HG03354 (cell line): ENCODE results near the gene SARDH.
"Not testable (repeated sequence)": the region's sequence is repeated elsewhere in the genome, so short reads cannot be mapped to it uniquely, and the experiment has no call there.

Experiments
- ATAC-seq: cut with Tn5 transposase; IDR thresholded peaks from one replicate; pipeline ENCODE4 v1.9.1; 2021; ENCODE audit warnings: mild to moderate bottlenecking; ENCODE audit not compliant: unreplicated experiment, poor library complexity, severe bottlenecking

Gene SARDH

DNA sequence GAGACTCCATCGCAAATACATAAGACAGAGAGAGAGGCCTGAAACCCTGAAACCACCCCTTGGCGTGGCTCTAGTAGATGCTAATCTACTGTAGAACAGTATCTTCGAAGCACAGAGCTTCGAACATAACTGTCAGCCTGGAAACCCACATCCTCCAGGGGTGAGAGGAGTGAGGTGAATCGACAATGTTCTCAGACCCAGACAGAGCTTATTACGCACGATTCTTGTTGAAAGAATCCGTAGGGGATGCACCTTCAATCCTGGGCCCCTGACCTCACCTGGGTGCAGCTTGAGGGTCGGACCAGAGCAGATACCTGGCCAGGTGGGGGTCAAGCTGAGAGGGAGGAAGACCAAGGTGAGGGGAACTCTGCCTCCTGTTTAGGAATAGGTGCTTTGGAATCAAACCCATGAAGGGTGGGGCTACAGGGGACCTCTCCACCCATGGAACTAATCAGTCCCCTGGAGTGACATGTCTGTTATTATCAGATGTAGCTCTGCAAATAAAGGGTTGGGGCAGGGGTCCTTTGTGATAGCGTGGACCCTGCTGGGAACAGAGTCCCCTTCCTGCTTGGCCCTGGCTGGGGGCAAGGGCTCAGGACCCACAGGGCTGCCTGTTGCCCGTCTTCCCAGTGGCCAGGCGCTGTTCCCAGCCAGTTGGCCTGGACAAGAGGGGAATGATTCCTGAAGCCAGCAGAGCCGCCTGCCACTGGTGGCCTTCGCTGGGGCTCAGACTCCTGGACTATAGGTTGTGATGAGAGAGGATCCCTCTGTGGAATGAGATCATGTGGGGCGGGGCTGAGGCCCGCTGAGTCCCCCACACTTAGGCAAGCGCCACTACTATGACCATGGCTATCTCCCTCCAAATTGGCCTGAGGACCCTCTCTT, 60.8 kb downstream of the SARDH start:
- ATAC-seq: no peak

DNA sequence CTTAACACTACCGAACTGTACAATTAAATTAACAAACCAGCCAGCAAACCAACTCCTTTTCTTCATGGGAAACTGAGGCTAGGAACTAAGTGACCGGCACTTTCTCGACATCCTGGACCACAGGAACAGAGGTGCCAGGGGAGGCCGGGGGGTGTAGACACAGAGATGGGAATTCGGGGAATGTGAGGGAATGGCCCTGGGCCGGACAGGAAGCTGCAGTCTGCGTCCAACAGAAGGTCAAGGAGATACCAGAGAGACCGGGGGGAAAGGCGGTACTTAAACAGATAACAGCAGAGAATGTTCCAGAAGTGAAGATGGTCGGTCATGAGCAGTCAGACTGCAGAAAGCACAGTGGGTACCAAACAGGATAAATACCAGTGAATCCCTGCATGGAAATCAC, 61.7 kb downstream of the SARDH start:
- no peak for ATAC-seq

DNA sequence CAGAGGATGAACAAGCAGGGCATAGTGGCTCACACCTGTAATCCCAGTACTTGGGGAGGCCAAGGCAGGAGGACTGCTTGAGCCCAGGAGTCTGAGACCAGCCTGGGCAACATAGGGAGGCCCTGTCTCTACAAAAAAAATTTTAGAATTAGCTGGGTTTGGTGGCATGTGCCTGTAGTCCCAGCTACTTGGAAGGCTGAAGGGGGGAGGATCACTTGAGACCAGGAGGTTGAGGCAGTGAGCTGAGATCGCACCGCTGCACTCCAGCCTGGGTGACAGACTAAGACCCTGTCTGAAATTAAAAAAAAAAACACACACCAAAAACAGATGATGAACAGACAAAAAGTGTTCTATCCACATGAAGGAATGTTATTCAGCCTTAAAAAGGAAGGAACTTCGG, 62.4 kb downstream of the SARDH start:
- not testable (repeated sequence) for ATAC-seq

DNA sequence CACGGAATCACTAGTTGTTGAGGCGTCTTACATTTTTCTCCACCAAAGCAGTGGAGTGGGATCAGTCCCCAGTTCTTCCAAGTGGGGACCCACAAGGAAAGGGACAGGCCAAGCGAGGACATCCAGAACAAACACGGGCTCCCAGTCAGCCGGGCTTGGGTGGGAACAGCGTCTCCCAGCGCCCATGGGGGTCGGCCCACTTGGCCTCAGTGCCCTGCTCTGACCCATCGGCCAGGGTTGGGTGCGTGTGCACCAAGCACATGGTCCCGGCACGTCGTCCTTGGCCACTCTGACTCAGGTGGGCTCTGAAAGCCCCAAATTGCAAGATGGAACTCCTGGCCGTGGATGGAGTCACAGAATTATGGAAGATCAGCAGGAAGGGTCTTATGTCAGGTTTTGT, 64.1 kb downstream of the SARDH start:
- no peak for ATAC-seq

DNA sequence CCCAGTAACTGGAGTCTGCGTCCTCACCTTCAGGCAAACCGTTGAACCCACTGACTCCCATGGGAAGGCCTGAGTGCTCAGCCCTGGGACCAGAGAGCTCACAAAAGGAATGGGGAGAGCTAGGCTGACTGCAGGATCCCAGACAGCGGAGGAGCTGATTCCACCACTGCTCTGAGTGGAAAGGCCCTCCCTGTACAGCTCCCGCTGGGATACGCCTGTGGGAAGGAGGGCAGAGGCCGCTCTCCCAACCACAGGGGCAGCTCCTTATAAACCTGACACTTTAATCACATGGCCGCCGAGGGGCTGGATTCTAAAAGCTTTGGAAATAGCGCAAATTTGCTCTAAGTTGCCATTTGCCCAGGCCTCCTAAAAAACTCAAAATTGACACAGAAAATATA, 64.9 kb downstream of the SARDH start:
- ATAC-seq: no peak

DNA sequence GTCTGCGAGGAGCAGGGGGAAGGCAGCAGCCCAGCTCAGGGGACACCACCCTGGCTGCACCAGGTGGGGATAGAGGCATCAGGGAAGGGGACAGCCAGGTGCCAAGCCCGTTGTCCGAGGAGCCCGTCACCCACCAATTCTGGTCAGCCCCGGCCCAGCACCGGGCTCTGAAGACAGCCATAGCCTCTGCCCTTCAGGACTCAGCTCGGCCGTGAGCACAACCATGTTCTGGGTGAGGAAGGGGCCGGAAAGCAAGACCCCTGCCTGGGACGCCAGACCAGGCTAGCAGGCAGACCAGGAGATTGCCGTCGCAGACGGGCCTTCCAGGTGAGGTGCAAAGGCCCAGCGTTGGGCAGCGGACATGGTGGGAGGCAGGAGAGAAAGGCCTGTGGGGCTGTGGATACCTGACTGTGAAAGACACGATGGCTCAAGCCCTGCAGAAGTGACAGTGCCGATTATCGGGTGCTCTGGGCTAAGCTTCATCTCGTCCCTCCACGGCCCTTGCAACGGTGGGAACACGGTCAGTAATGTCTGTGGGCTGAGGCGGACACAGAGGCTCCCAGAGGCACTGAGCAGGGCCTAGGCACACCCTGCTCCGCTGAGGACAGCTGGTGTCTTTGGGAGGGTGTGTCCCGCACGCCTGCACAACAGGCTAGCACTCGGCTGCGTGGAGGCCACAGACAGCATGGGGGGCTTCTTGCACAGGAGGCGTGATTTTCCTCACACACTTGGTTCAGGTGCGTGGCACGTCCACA, 65.5 kb downstream of the SARDH start:
- no peak for ATAC-seq

DNA sequence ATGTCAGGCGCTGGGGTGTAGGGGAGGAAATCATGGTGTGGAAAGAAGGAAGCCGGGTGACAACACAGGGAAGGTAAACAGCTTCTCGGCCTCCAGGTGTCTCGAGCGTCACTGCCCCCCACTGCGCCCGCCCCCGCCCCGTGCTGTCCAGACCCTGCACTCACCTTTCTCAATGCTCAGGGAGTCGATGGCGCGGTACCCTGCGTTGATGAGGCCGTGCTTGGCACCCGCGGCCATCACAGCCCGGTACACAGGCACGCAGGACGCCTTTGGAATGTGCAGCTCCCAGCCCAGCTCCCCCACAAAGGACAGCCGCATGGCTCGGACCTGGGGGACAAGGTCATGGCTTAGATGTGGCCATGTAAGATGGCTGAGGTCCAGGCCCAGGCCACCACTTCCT, 66.8 kb downstream of the SARDH start:
- ATAC-seq: no peak

DNA sequence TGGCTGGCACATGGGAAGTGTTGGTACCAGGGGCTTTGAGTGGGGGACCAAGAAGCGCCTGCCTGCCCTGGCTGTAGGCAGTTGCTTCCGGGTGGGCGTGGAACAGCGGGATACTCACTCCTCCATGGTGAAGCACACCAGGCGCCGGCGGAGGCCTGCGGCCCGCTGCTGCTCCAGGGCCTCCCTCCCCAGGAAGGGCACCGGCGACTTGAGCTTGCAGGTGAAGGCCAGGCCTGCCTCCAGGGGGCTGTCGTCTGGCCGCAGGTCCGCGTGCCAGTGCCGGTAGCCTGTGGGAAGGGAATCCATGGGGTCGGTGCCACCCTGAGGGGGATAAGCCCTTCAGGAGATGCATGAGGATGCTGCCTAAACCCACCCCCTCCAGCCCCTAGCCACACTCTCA, 67.7 kb downstream of the SARDH start:
- no peak for ATAC-seq

DNA sequence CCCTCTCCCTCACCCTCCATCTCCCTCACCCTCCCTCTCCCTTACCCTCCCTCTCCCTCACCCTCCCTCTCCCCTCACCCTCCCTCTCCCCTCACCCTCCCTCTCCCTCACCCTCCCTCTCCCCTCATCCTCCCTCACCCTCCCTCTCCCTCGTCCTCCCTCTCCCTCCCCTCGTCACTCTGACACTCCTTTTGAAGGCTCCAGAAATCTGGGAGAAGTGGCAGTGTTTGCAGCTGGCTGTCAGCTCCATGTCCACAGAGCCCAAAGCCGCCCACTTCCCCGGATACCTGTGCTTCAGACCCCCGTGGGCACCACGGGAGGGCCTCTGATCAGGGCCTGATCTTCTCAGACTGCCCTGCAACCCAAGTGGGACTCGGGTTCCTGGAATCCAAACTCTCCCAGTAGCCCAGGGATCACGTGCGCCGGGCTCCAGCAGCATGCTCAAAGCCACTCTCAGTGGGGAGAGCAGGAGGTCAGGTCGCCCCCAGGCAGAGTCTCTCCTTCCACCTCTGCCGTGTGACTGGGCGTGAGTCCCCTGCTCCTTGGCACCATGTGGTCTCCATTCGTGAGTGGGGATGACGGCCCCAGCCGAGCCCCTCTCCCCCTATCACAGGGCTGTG, 68.9 kb downstream of the SARDH start:
- ATAC-seq: no peak

DNA sequence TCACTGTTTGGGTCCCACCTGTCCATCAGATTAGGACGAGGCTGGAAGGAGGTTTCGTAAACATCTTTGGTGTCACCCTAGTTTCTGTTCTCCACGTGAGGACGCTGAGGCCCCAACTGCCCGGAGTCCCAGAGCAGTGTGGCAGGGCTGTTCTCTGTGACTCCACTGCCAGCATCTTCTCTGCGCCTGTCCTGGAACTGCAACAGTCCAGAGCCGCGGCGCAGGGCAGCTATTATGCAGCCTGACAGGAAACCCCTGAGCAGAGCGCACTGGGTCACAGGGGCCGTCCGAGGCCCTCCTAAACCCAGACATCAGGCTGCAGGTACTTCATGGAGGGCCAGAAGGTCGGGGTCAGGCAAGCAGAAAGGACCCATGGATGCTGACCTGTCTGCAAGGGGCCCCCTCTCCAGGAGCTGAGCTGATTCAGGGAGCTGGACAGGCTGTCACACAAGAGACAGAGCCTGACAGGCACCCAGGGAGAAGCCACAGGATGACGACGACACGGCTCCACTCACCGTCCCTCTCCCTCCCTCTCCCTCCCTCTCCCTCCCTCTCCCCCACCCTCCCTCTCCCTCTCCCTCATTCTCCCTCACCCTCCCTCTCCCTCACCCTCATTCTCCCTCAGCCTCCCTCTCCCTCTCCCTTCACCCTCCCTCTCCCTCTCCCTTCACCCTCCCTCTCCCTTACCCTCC, 70.2 kb downstream of the SARDH start:
- no peak for ATAC-seq

DNA sequence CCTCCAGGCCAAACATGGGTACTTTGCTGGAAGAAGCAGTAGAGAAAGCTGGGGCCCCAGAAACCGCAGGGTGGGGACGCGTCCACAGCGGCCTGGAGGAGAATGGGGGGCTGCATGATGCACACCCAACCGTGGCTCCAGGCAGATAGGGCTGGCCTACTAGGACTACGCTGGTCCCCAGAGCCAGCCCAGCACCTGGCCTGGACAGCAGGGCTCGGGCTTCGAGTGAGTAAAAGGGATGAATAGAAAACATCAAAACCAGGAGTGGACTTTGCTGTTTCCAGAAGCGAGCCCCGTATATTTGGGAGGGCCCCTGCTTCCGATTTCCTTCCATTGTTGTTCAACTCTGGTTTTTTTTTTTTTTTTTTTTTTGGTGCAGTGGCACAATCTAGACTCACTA, 71.3 kb downstream of the SARDH start:
- ATAC-seq: no peak

DNA sequence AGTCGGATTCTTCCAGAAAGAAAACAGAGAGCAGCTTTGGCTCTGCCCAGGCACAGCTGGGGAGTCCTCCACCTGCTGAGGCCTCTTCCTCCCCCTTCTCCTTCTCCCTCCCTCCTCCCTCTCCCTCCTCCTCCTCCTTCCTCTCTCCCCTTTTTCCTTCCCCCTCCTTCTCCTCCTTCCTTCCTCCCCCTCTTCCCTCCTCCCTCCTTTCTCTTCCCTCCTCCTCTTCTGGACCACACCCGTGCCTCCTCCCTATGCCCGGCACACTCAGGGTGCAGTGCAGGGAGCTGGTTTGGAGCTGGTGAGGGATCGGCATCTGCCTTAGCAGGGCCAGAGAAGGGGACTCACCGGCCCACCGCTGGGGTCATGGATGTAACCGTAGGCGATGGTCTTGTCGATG, 71.8 kb downstream of the SARDH start:
- no peak for ATAC-seq

DNA sequence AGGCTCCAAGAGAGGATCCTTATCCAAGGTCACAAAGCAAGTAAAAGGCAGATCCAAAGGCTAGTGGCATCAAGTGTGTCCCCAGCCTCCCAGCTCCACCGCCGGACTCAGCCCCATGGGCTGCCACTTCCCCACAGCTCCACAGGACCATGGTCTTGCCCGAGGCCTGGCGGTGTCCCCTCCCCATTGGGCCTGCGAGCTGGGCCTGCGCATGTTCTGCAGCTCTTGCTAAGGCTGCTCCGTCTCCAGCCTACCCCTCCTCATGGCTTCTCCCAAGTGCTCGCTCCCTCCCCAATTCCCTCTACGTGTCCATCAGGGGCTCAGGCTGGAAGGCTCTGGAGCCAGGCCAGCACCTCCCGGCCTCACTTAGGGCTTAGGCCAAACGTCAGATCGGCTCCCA, 72.6 kb downstream of the SARDH start:
- ATAC-seq: no peak

DNA sequence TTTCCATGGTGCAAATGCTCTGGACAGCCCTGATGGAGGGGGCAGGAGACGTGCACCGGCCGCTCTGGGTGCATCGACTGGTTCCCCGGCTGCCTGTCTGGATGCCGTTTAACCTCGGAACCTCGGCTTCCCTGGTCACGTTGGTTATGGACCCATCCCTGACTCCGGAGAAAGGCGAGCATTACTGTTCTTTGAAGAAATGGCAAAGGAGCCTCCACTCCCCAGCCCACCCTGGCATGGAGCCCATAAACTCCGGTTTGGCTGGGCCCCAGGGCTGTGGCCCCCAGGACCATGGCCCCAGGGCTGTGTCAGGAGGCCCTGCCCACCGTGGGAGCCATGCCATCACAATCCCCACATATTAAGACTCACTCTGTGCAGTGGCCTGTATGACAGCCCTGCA, 73.1 kb downstream of the SARDH start:
- ATAC-seq: no peak

DNA sequence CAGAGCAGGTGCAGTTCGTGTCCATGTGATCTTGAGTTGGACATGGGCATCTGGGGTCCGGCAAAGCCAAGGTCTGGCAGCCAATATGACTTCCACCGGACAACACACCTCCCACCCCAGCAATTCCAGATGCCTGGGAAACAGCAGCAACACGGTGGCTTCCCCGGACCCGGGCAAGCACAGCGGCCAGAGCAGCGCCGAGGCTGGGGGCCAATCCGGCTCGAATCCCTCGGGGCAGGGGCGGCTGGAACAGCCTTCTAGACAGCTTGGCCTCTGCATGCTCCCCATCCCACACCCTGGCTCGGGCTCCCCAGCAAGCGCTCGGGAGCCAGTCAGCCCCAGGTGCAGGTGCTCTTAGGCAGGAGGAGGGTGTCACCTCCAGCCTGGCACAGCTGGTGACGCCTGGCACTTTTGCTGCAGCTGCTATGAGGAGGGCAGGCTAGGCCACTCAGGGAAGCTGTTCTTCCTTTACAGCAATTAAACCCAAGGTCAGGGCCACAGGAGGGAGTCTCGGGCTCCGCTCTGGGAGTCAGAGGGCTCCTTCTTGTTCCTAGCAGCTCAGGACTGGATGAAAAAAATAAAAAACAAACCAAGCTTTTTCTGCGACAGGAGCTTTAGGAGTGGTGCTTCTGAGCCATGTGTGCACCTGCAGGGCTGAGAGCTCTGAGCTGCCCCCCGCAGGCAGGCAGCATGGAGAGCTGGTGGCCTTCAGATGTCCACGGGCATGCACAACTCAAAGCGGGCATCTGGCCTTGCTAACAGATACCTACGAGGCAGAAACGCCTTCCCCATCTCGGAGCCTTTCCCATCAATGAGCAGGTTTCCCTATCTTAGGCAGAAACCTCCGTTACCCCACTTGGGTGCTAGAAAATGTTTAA, 73.7 kb downstream of the SARDH start:
- ATAC-seq: no peak

DNA sequence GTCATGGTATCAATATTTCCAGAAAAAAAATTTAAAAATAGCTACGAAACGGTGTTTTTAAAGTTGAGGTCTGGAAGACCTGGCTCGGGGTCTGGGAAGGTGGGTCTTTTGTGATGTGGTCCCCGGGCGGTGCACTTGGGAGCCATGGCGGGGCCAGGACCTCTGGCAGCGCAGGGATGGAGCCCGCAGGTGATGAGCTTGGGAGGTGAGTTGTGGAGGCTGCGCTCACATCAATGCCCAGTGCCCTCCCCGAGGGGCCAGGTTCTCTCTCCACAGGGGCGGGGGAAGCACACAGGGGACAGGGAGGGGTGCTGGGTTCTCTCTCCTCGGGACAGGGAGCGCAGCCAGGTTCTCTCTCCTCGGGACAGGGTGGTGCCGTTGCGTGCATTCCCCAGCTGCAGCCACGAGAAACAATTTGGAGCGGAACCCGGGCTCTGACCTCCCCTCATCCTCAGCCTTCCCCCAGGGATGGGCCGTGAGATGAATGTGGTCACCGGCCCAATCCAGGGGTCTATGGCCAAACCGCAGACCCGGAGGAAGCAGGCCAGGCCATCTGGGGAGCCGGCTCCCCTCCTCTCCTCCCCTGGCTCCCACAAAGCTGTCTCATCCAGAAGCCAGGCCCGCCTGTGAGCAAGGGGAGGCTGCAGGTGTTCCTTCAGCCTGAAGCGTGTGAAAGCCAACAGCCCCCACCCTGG, 76.2 kb downstream of the SARDH start:
- ATAC-seq: no peak

DNA sequence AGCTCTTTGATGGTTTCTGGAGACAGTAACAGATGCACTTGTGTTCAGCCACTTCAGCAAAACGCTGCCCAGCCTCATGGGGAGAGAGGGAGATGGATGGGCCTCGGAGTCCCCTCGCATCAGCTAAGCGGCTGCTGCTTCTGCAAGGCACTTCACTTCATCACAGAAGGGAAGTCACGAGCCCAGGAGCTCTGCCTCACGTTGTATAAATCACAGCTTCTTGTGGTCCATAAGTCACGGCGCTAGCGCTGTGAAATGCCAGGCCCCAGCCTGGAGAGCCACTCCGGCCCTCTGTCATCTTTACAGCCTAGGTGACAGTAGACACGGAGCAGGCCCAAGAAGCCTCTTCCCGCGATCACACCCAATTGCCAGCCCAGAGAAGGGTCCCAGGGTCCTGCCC, 78.6 kb downstream of the SARDH start:
- no peak for ATAC-seq

DNA sequence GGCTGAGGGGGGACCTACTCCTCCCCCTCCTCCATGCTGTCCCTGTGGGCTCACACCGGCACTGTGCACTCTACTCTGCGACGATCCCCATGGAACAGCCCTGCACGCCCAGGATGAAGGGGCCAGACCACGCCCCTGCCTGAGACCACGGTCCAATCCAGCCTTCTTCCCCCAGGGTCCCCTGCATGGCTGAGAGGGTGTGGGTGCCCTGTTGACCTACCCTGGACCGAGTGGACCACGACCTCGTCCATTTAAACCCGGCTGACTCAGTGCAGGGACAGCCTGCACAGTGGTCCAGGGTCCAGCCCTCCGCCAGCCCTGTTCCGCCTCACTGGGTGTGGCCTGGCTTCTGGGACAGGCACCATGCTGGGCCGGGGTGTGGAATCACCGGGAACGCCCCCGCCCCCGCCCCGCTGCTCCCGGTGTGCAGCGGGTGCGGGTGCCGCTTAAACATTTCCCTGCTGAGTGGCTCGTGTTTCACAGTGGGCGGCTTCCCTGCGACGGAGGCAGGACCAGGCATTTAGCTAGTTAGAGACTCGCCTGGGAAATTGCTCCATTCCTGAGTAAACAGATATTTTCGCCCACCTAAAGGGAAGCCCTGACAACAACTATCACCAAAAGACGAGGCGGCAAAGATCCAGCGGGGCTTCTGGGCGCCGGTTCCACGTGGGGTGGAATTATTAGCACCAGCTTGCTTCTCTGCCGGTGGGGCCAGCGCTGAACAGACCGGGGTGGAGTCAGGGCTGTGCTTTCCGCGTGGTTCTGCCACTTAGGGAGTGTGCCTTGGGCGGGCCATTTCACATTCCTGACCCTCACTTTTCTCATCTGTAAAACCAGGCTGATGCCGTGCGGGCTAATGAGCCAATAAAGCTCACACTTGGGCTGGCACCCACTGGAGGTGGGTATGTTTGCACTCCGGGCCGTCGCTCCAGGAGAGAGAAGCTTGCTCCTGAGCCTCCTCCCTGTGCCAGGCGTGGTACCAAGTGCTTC, 79.4 kb downstream of the SARDH start:
- no peak for ATAC-seq
